Thoracic aorta (tissue), 2 donors: ENCODE results near the gene CERT1. TPM values are rescaled to one million over a fixed set of nuclear protein-coding genes. Genes with fewer than 3 reads are reported as not detected.

ENCODE experiments used
- ATAC-seq: fragments of 150-250 bp; one replicate; pipeline ENCODE4 v1.8.0; 2017; ENCODE audit warnings: low read depth; ENCODE audit not compliant: insufficient number of reproducible peaks, low FRiP score
- DNase-seq: peaks from one replicate; pipeline ENCODE4 v3.0.0-alpha.2; 2020; ENCODE audit warnings: low spot score
- H3K27ac ChIP-seq, 2 donors: fragments of 200-600 bp; sonication (generic); 1 replicate in 1 of 2; 2 replicates in 1 of 2; pipeline ENCODE4 v1.5.1; 2016; ENCODE audit warnings: mild to moderate bottlenecking in 2 of 2, moderate library complexity in 2 of 2
- H3K27me3 ChIP-seq: fragments of 200-600 bp; sonication (generic); replicated peaks from 2 replicates; pipeline ENCODE4 v1.6.0; 2016; ENCODE audit warnings: mild to moderate bottlenecking; ENCODE audit not compliant: insufficient read depth
- H3K36me3 ChIP-seq: fragments of 200-600 bp; sonication (generic); one replicate; pipeline ENCODE4 v1.5.1; 2016
- H3K4me1 ChIP-seq, 2 donors: fragments of 200-600 bp; sonication (generic); 1 replicate in 1 of 2; 2 replicates in 1 of 2; pipeline versions ENCODE4 v1.5.1 to v1.6.0; 2016; ENCODE audit warnings: low read depth in 2 of 2, mild to moderate bottlenecking in 1 of 2; ENCODE audit not compliant: control insufficient read depth in 1 of 2
- H3K4me3 ChIP-seq: fragments of 200-600 bp; sonication (generic); 2 replicates; pipeline ENCODE4 v1.5.1; 2016; ENCODE audit warnings: mild to moderate bottlenecking
- H3K9me3 ChIP-seq: fragments of 200-600 bp; sonication (generic); 2 replicates; pipeline ENCODE4 v1.5.1; 2016
- total RNA-seq, 2 donors: library from RNA; depleted of rRNA; stranded (reverse); fragments of >200 nt; gene quantifications; one replicate each; pipeline versions ENCODE4 v1.1.0 to v1.2.3, GENCODE V29; 2016
- TF ChIP-seq, protein P1 (sequence below): fragments of 200-600 bp; sonication (generic); IDR thresholded peaks from one replicate; pipeline ENCODE4 v1.5.1; 2019; ENCODE audit warnings: antibody characterized with exemption

Gene CERT1
- total RNA-seq, 2 donors from 2014 or later = 21.1 to 43.7 TPM

DNA sequence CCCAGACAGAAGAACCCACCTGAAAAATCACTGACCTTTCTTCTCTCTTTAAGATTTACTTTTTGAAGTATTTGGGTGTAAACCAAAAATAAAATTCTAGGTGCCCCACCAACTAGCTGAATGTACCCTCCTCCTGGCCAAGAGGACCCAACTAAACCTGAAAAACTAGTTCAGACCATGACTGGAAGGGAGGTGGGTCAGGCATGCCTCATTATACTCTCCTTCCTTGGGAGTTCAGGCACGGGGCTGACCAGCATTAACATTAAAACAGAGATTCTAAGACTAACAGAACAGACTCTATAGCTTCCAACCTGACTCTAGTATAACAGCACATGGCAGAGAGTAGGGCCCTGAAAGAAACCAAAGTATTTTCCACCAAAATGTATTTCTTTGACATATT is 61.4 kb downstream of the CERT1 start:
- ATAC-seq (no peak), DNase-seq (no peak)
- TF ChIP-seq, protein P1, sequence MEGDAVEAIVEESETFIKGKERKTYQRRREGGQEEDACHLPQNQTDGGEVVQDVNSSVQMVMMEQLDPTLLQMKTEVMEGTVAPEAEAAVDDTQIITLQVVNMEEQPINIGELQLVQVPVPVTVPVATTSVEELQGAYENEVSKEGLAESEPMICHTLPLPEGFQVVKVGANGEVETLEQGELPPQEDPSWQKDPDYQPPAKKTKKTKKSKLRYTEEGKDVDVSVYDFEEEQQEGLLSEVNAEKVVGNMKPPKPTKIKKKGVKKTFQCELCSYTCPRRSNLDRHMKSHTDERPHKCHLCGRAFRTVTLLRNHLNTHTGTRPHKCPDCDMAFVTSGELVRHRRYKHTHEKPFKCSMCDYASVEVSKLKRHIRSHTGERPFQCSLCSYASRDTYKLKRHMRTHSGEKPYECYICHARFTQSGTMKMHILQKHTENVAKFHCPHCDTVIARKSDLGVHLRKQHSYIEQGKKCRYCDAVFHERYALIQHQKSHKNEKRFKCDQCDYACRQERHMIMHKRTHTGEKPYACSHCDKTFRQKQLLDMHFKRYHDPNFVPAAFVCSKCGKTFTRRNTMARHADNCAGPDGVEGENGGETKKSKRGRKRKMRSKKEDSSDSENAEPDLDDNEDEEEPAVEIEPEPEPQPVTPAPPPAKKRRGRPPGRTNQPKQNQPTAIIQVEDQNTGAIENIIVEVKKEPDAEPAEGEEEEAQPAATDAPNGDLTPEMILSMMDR = no peak
- H3K9me3 ChIP-seq = peaks cover 6% of the 10 kb centered on the region
- no peaks in the 10 kb centered on the region for H3K27me3 ChIP-seq
- H3K36me3 ChIP-seq = no peaks in the 10 kb centered on the region
- no peak overlapping the region for H3K27ac ChIP-seq
- H3K4me3 ChIP-seq = no peak overlapping the region
- H3K4me1 ChIP-seq = no peaks in the 10 kb centered on the region

DNA sequence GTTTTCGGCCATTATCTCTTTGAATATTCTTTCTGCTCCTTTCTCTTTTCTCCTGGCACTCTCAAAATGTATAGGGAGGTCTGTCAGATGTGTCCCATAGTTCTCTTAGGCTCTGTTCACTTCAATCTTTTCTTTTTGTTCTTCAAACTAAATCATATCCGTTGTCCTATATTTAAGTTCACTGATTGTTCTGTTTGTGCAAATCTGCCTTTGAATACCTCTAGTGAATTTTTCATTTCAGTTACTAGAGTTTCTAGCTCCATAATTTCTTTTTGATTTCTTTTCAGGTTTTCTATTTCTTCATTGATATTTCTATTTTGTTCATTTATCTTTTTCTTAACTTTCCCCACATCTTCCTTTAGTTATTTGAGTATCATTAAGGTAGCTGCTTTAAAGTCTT is 65.4 kb downstream of the CERT1 start:
- Histone ChIP-seq H3K27ac (no peak overlapping the region), H3K4me3 (no peak overlapping the region), H3K27me3 (no peaks in the 10 kb centered on the region), H3K9me3 (peaks cover 6% of the 10 kb centered on the region), H3K36me3 (no peaks in the 10 kb centered on the region), H3K4me1 (no peaks in the 10 kb centered on the region)
- TF ChIP-seq, protein P1 = no peak
- DNase-seq = no peak
- ATAC-seq = no peak

DNA sequence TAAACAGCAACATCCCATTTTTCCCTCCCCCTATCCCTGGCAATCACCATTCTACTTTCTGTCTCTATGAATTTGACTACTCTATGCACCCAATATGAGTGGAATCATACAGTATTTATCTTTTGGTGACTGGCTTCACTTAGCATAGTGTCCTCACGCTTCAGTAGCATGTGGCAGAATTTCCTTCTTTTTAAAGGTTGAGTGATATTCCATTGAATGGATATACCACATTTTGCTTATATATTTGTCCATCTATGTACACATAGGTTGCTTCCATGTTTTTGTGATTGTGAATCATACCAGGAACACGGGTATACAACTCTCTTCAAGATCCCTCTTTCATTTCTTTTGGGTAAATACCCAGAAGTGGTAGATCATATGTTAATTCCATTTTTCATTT is 69.9 kb downstream of the CERT1 start:
- Histone ChIP-seq H3K27ac (no peak overlapping the region), H3K4me3 (no peak overlapping the region), H3K36me3 (no peaks in the 10 kb centered on the region), H3K4me1 (no peaks in the 10 kb centered on the region), H3K9me3 (peaks cover 6% of the 10 kb centered on the region), H3K27me3 (no peaks in the 10 kb centered on the region)
- TF ChIP-seq, protein P1 = no peak
- no peak for DNase-seq
- no peak for ATAC-seq

DNA sequence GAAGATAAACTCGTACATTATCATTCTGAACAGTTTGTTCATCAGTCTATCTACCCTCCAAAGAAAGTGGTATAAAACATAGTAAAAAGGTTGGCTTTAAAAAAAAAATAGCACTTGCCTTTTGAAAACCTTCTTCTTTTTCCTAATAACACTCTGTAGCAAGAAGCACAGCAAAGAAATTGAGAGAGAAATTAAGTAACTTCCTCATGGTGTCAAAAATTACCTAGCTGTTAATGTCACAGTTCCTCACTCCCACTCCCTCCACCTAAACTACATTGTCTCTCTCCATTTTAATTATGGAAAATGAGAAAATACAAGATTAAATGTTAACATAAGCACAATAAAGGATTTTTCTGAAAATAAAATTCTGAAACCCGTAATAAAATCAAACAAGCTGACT is 72.2 kb downstream of the CERT1 start:
- H3K27me3 ChIP-seq = no peaks in the 10 kb centered on the region
- no peaks in the 10 kb centered on the region for H3K9me3 ChIP-seq
- TF ChIP-seq, protein P1 = no peak
- no peaks in the 10 kb centered on the region for H3K36me3 ChIP-seq
- no peak overlapping the region for H3K27ac ChIP-seq
- ATAC-seq (no peak), DNase-seq (no peak)
- no peak overlapping the region for H3K4me3 ChIP-seq
- peaks cover 0 to 6% of the 10 kb centered on the region in 2 donors for H3K4me1 ChIP-seq

DNA sequence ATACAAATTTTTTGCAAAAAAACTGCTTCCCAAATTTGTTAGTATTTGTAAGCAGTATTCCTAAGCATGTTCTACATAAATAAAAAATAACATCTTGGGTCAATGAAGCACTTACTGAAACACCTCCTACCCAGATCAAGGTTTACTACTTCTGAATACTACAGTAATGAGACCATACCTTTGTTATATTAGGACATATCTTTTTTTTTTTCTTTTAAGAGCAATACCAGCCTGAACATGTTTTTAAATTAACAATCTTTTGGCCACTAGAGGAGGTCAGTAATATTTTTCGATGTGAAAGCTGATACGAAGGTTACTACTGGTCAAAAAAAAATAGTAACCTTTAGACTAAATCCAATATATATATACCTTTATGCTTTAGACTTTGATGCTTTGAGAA is 72.7 kb downstream of the CERT1 start:
- Histone ChIP-seq H3K27me3 (no peaks in the 10 kb centered on the region), H3K4me1 (peaks cover 0 to 6% of the 10 kb centered on the region in 2 donors), H3K36me3 (no peaks in the 10 kb centered on the region), H3K27ac (no peak overlapping the region), H3K9me3 (no peaks in the 10 kb centered on the region), H3K4me3 (no peak overlapping the region)
- ATAC-seq (no peak), DNase-seq (no peak)
- TF ChIP-seq, protein P1 = no peak
